Mesothelial cell of epicardium (in vitro differentiated cells): ENCODE results near the gene FATE1. TPM values are rescaled to one million over a fixed set of nuclear protein-coding genes. Genes with fewer than 3 reads are reported as not detected.

ENCODE experiments used
- DNase-seq, 2 experiments: peaks; one replicate each; pipeline ENCODE4 v3.0.0; 2021; ENCODE audit warnings: low spot score in 2 of 2; ENCODE audit not compliant: unreplicated experiment in 2 of 2
- H3K27ac Mint-ChIP-seq: 2 replicates; pipeline ENCODE4 v1.8.0; 2021; ENCODE audit warnings: mixed read lengths
- H3K27me3 Mint-ChIP-seq: 2 replicates; pipeline ENCODE4 v1.8.0; 2021; ENCODE audit warnings: low read depth, mixed read lengths
- H3K36me3 Mint-ChIP-seq: 2 replicates; pipeline ENCODE4 v1.8.0; 2021; ENCODE audit warnings: mixed read lengths
- H3K4me1 Mint-ChIP-seq: 2 replicates; pipeline ENCODE4 v1.8.0; 2021; ENCODE audit warnings: mixed read lengths
- H3K4me3 Mint-ChIP-seq: 2 replicates; pipeline ENCODE4 v1.8.0; 2021; ENCODE audit warnings: mild to moderate bottlenecking, moderate library complexity, mixed read lengths
- H3K9me3 Mint-ChIP-seq: 2 replicates; pipeline ENCODE4 v1.8.0; 2021; ENCODE audit warnings: mixed read lengths
- total RNA-seq: library from RNA; stranded (reverse); gene quantifications from 3 replicates; pipeline ENCODE4 v1.2.1, GENCODE V29; 2021
- TF ChIP-seq, protein P1 (sequence below): fragments of 200-600 bp; sonication (generic); IDR thresholded peaks from one replicate; pipeline ENCODE4 v1.5.0; 2021; ENCODE audit warnings: antibody characterized with exemption; ENCODE audit not compliant: unreplicated experiment

Gene FATE1
- total RNA-seq, 1 donor from 2014 or later = not detected

DNA sequence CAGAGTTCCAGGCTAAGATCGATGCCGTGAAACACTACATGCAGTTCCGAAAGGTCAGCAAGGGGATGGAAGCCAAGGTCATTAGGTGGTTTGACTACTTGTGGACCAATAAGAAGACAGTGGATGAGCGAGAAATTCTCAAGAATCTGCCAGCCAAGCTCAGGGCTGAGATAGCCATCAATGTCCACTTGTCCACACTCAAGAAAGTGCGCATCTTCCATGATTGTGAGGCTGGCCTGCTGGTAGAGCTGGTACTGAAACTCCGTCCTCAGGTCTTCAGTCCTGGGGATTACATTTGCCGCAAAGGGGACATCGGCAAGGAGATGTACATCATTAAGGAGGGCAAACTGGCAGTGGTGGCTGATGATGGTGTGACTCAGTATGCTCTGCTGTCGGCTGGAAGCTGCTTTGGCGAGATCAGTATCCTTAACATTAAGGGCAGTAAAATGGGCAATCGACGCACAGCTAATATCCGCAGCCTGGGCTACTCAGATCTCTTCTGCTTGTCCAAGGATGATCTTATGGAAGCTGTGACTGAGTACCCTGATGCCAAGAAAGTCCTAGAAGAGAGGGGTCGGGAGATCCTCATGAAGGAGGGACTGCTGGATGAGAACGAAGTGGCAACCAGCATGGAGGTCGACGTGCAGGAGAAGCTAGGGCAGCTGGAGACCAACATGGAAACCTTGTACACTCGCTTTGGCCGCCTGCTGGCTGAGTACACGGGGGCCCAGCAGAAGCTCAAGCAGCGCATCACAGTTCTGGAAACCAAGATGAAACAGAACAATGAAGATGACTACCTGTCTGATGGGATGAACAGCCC is 28.0 kb downstream of the FATE1 start:
- H3K27ac Mint-ChIP-seq = no peak overlapping the region
- no peaks in the 10 kb centered on the region for H3K4me1 Mint-ChIP-seq
- no peaks in the 10 kb centered on the region for H3K36me3 Mint-ChIP-seq
- TF ChIP-seq, protein P1, sequence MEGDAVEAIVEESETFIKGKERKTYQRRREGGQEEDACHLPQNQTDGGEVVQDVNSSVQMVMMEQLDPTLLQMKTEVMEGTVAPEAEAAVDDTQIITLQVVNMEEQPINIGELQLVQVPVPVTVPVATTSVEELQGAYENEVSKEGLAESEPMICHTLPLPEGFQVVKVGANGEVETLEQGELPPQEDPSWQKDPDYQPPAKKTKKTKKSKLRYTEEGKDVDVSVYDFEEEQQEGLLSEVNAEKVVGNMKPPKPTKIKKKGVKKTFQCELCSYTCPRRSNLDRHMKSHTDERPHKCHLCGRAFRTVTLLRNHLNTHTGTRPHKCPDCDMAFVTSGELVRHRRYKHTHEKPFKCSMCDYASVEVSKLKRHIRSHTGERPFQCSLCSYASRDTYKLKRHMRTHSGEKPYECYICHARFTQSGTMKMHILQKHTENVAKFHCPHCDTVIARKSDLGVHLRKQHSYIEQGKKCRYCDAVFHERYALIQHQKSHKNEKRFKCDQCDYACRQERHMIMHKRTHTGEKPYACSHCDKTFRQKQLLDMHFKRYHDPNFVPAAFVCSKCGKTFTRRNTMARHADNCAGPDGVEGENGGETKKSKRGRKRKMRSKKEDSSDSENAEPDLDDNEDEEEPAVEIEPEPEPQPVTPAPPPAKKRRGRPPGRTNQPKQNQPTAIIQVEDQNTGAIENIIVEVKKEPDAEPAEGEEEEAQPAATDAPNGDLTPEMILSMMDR = no peak
- peaks cover 37% of the 10 kb centered on the region for H3K9me3 Mint-ChIP-seq
- H3K27me3 Mint-ChIP-seq = peaks cover 2% of the 10 kb centered on the region
- DNase-seq = no peak
- H3K4me3 Mint-ChIP-seq = no peak overlapping the region

DNA sequence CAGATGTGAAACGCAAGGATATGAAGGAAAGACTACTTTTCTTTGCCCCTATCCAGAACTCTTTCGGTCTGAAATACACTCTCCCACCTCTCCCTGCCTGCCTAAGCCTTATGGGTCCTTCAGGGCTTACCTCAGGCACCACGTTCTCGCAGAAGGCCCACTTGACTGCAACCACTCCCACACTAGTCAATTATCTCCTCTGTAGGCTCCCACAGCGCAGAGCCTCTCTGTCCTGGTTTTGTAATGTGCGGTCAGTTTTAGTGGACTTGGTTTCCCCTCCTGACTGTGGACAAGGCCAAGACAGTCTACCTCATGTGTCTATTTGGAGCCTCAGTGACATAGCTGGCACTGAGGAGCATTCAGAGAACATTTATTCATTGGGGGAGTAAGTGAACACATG is 29.8 kb downstream of the FATE1 start:
- H3K4me1 Mint-ChIP-seq = peaks cover 9% of the 10 kb centered on the region
- TF ChIP-seq, protein P1 = no peak
- H3K4me3 Mint-ChIP-seq = no peak overlapping the region
- H3K36me3 Mint-ChIP-seq = no peaks in the 10 kb centered on the region
- no peak overlapping the region for H3K27ac Mint-ChIP-seq
- H3K27me3 Mint-ChIP-seq = peaks cover 2% of the 10 kb centered on the region
- H3K9me3 Mint-ChIP-seq = peaks cover 34% of the 10 kb centered on the region
- no peak for DNase-seq

DNA sequence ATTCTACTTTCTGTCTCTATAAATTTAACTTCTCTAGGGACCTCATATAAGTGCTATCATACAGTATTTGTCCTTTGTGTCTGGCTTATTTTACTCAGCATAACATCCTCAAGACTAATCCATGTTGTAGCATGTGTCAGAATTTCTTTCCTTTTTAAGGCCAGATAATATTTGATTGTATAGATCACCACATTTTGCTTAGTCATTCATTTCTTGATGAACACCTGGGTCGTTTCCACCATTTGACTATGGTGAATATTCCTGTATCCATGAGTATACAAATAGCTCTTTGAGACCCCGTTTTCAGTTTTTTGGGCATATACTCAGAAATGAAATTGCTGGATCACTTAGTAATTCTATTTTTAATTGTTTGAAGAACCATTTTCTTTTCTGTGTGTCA is 30.7 kb downstream of the FATE1 start:
- H3K27ac Mint-ChIP-seq = no peak overlapping the region
- peaks cover 9% of the 10 kb centered on the region for H3K4me1 Mint-ChIP-seq
- H3K9me3 Mint-ChIP-seq = peaks cover 33% of the 10 kb centered on the region
- no peak for DNase-seq
- H3K36me3 Mint-ChIP-seq = no peaks in the 10 kb centered on the region
- H3K27me3 Mint-ChIP-seq = peaks cover 2% of the 10 kb centered on the region
- TF ChIP-seq, protein P1 = no peak
- no peak overlapping the region for H3K4me3 Mint-ChIP-seq

DNA sequence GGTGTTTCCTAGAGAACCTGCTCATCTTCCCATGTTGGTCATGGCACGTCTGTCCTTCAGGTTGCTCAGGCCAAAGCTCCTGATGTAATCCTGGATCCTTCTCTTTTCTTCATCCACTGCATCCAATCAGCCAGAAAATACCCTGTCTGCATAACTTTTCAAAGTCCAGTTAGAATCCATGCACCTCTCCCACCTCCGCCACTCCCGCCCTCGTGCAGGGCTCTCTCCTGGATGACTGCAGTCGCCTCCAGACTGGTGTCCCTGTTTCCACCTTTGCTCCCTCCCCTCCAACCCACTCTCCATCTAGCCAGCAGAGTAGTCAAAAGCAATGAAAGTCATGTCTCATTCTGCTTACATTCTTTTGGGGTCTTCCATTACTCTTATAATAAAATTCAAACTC is 34.7 kb downstream of the FATE1 start:
- no peaks in the 10 kb centered on the region for H3K36me3 Mint-ChIP-seq
- peaks cover 26% of the 10 kb centered on the region for H3K4me1 Mint-ChIP-seq
- no peak for DNase-seq
- no peak overlapping the region for H3K27ac Mint-ChIP-seq
- no peak overlapping the region for H3K4me3 Mint-ChIP-seq
- peaks cover 2% of the 10 kb centered on the region for H3K27me3 Mint-ChIP-seq
- peaks cover 24% of the 10 kb centered on the region for H3K9me3 Mint-ChIP-seq
- TF ChIP-seq, protein P1 = no peak

DNA sequence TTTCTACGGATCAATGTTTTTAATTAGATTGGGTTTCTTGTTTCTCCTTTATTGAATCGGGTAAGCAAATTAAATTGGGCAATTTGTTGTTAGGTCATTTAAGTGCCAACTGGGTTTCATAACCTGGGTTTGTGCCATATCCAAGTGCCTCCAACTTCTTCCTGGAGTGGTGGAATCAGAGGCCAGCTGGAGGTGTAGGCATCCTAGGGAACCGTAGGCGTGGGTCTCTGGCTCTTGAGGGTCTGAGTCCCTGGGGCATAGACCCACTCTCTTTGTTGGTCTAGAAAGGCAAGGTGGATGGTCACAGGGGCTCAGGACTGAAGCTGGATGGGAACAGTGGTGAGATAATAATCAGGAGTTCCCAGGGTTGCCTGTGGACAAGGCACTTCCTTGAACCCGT is 37.0 kb downstream of the FATE1 start:
- no peak for DNase-seq
- TF ChIP-seq, protein P1 = no peak
- Mint-ChIP-seq H3K27ac (no peak overlapping the region), H3K36me3 (no peaks in the 10 kb centered on the region), H3K9me3 (peaks cover 17% of the 10 kb centered on the region), H3K27me3 (peaks cover 5% of the 10 kb centered on the region), H3K4me3 (no peak overlapping the region), H3K4me1 (peaks cover 26% of the 10 kb centered on the region)
